Pancreas (tissue), 10 donors: ENCODE data around the gene MAST2. TPM values are rescaled to one million over a fixed set of nuclear protein-coding genes. Genes with fewer than 3 reads are reported as not detected.
A peak's percentile ranks its signal among the peaks of the same experiment; 100 is the strongest.

Experiments
- ATAC-seq, 4 donors: fragments of 200-7000 bp; cut with Tn5 transposase; one replicate each; pipeline versions ENCODE4 v1.8.0 to v1.9.1; 2020; ENCODE audit warnings: mild to moderate bottlenecking in 4 of 4, moderate library complexity in 4 of 4
- DNase-seq, 6 donors: peaks; one replicate each; pipeline ENCODE4 v3.0.0-alpha.2; 2020
- FAIRE-seq: peaks from 2 replicates; lab custom pipeline; 2012; peaks lifted over from hg19 to GRCh38; lab: Jason Lieb, UNC
- H3K27ac ChIP-seq, 4 donors: fragments of 200-600 bp; sonication (generic); 1 replicate in 3 of 4; 2 replicates in 1 of 4; pipeline versions ENCODE4 v1.5.0 to v1.8.0; 2020
- H3K27me3 ChIP-seq, 4 donors: fragments of 200-600 bp; one replicate each; pipeline ENCODE4 v1.8.0; 2021
- H3K36me3 ChIP-seq, 3 donors: fragments of 200-600 bp; sonication (generic) in 1 of 3; one replicate each; pipeline versions ENCODE4 v1.5.0 to v1.8.0; 2020 to 2021
- H3K4me1 ChIP-seq, 3 donors: fragments of 200-600 bp; one replicate each; pipeline ENCODE4 v1.8.0; 2021
- H3K4me3 ChIP-seq, 4 donors: fragments of 200-600 bp; sonication (generic) in 2 of 4; one replicate each; pipeline versions ENCODE4 v1.5.0 to v1.8.0; 2020 to 2021
- H3K9me3 ChIP-seq, 4 donors: fragments of 200-600 bp; one replicate each; pipeline ENCODE4 v1.8.0; 2021
- CTCF ChIP-seq, 4 donors: fragments of 200-600 bp; sonication (generic) in 3 of 4; IDR thresholded peaks; one replicate each; pipeline versions ENCODE4 v1.5.0 to v1.8.0; 2021; ENCODE audit warnings: antibody characterized with exemption in 4 of 4
- WGBS, 2 donors: extraction: QIAGEN DNeasy Blood & Tissue Kit; methylation state at CpG; one replicate each; pipeline ENCODE4 v1.1.7; 2013; 5-methylcytosine and 5-hydroxymethylcytosine counted together
- intact Hi-C, 3 donors: fragments of 100-400 bp; cut with DNase I; formaldehyde crosslinking; loops; one replicate each; pipeline versions ENCODE4 v1.11.1 to v1.14.2; 2022
- polyA plus RNA-seq, 2 donors: library from polyadenylated mRNA; stranded (reverse); fragments of 200-250 nt; gene quantifications; one replicate each; pipeline ENCODE4 v1.2.3, GENCODE V29; 2013
- total RNA-seq, 6 donors: library from RNA; stranded (reverse); fragmentation: NEBNext Ultra II Directional in 4 of 6; extraction: Animal tissue kit (Norgen Biotek cat#: 25700) in 4 of 6; gene quantifications; one replicate each; pipeline versions ENCODE4 v1.2.1 to v1.2.4, GENCODE V29; 2021 to 2023
- donor health status: healthy with polysubstance abuse.
- donor health status: DM: no; HTN: no; CAD: no; lungs with moderate emphysema.
- donor health status: DM: no; HTN: no; CAD: no.
- donor health status: control.
- donor health status: control.
- donor health status: Bipolar disorder and iron deficiency.
- donor health status: DM: yes; HTN: yes; CAD: no.
- donor health status: DM: no; HTN: no; CAD: no.
- donor health status: DM: no; HTN: no; CAD: no.
- donor health status: DM: yes; HTN: yes; CAD: no.

MAST2 gene
- total and polyA plus RNA-seq, 8 donors: 5.1 to 14.5 (median 7.7) TPM

DNA sequence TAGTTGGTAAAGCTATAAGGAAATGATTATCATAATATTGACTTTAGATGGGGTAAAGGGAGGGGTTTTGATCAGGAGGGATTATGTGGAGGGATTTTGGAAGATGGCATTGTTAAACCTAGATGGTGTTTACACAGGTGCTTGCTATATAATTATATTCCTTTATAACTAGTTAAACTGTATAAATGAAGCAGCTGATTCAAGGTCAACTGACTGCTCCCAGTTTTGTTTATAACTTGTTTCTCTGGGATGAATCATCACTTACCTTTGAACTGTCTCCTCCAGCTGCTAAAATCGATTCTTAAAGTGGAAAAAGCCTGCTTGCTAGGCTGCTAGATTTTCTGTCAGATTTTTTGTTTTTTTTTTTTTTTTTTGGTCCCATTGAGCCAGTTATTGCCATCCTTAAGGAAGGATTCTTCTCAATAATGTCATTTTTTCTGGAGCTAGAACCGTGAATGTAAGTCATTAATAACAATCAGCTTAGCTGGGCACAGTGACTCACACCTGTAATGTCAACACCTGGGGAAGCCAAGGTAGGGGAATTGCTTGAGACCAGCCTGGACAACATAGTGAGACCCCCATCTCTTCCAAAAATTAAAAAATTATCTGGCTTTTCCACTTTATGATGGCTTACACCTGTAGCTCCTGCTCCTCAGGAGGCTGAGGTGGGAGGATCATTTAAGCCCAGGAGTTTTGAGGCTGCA, 175.8 kb downstream of the MAST2 start:
- DNase-seq (no peak), ATAC-seq (peak; percentile 46 to 77 (median 58)), FAIRE-seq (peak; percentile 84)
- no peaks in the 10 kb centered on the region for H3K4me1 ChIP-seq
- no peaks in the 10 kb centered on the region for H3K9me3 ChIP-seq
- TF ChIP-seq CTCF (IDR thresholded peaks at IDR 0.05): no peak
- no peaks in the 10 kb centered on the region for H3K36me3 ChIP-seq
- H3K27me3 ChIP-seq: no peaks in the 10 kb centered on the region
- intact Hi-C loops: no loop called here
- H3K27ac ChIP-seq: peak overlapping the region in 1 of 4 donors; percentile 2
- WGBS, 2 donors: 14 to 27% methylated on average over 2 of the region's 2 CpGs
- no peak overlapping the region for H3K4me3 ChIP-seq

DNA sequence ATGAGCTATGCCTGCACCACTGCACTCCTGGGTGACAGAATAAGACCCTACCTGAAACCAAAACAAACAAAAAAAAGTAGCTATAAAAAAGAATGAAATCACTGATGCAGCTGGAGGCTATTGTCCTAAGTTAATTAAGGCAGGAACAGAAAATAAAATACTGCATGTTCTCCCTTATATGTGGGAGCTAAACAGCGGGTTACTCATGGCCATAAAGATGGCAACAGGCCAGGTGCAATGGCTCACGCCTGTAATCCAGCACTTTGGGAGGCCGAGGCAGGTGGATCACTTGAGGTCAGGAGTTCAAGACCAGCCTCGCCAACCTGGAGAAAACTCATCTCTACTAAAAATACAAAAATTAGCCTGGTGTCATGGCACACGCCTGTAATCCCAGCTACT, 176.4 kb downstream of the MAST2 start:
- Histone ChIP-seq H3K9me3 (no peaks in the 10 kb centered on the region), H3K4me3 (no peak overlapping the region), H3K4me1 (no peaks in the 10 kb centered on the region), H3K27ac (no peak overlapping the region), H3K27me3 (no peaks in the 10 kb centered on the region), H3K36me3 (no peaks in the 10 kb centered on the region)
- no peak for ATAC-seq
- 94 to 97% methylated on average over 5 of the region's 5 CpGs for WGBS, 2 donors
- TF ChIP-seq CTCF (IDR thresholded peaks at IDR 0.05): no peak
- FAIRE-seq: no peak
- intact Hi-C loops: no loop called here
- DNase-seq: no peak

DNA sequence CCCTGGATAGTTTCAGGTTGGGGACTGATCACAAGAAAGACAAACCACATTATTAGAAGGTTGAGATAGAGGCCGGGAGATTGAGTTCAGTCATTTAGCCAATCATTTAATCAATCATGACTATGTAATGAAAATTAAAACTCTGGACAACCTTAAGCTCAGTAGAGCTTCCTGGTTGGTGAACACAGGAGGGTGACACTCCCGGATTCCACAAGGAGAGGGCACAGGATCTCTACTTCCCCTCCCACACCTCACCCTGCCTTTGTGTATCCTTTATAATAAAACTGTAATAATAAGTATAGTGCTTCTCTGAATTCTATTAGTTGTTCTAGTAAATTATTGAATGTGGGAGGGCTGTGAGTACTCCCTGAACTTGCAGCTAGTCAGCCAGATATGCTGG, 178.9 kb downstream of the MAST2 start:
- WGBS, 2 donors: 92 to 98% methylated on average over 2 of the region's 2 CpGs
- ATAC-seq: no peak
- intact Hi-C loops: no loop called here
- FAIRE-seq: no peak
- no peak for TF ChIP-seq CTCF (IDR thresholded peaks at IDR 0.05)
- Histone ChIP-seq H3K36me3 (no peaks in the 10 kb centered on the region), H3K27ac (no peak overlapping the region), H3K4me1 (no peaks in the 10 kb centered on the region), H3K27me3 (no peaks in the 10 kb centered on the region), H3K9me3 (no peaks in the 10 kb centered on the region), H3K4me3 (no peak overlapping the region)
- DNase-seq: no peak

DNA sequence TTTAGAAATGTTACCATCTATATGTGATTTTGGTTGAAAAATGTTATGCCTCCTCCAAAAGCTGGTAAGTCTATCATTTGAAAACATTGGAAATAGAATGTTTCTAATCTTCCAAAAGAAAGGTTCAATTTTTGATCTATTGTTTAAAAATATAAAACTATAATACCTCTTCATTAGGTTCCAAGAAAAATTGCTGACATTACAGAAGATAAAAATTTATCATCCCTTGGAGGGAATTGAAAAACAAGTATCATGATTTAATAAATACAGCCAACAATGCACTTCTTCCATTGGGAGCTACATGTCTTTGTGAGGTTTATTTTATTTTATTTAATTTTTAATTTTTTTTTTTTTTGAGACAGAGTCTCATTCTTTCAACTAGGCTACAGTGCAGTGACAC, 180.6 kb downstream of the MAST2 start:
- Histone ChIP-seq H3K4me3 (no peak overlapping the region), H3K27ac (no peak overlapping the region), H3K9me3 (no peaks in the 10 kb centered on the region), H3K27me3 (no peaks in the 10 kb centered on the region), H3K36me3 (no peaks in the 10 kb centered on the region), H3K4me1 (no peaks in the 10 kb centered on the region)
- intact Hi-C loops: no loop called here
- TF ChIP-seq CTCF (IDR thresholded peaks at IDR 0.05): no peak
- FAIRE-seq (no peak), ATAC-seq (no peak), DNase-seq (no peak)

GRCh38 chr1:45987204-45987603, 183.8 kb downstream of the MAST2 start:
- Histone ChIP-seq H3K27ac (no peak overlapping the region), H3K4me1 (no peaks in the 10 kb centered on the region), H3K4me3 (no peak overlapping the region), H3K36me3 (no peaks in the 10 kb centered on the region), H3K9me3 (no peaks in the 10 kb centered on the region), H3K27me3 (no peaks in the 10 kb centered on the region)
- no peak for DNase-seq
- no peak for FAIRE-seq
- intact Hi-C loops: no loop called here
- TF ChIP-seq CTCF (IDR thresholded peaks at IDR 0.05): no peak
- WGBS, 2 donors: 91 to 95% methylated on average over 4 of the region's 4 CpGs
- ATAC-seq: no peak
